GM23338 (cell line): Measurements from ENCODE around the gene MAP2K5.

ENCODE experiments used
- CREB1 ChIP-seq: fragments of 250-450 bp; sonication (Bioruptor Pico); IDR thresholded peaks from 2 replicates; pipeline ENCODE4 v1.5.0; 2020; ENCODE audit warnings: low read depth, mild to moderate bottlenecking, moderate library complexity
- CTCF ChIP-seq, 2 experiments: fragments of 200-600 bp in 1 of 2; sonication (generic) in 1 of 2; conservative IDR thresholded peaks; 2 replicates each; pipeline versions ENCODE4 v1.5.1 to v1.6.1; 2016 to 2017; ENCODE audit warnings: antibody characterized with exemption in 2 of 2, low read depth in 2 of 2, mild to moderate bottlenecking in 2 of 2, moderate library complexity in 1 of 2
- EZH2 ChIP-seq: fragments of 200-600 bp; sonication (generic); IDR thresholded peaks from one replicate; pipeline ENCODE4 v1.8.0; 2017; ENCODE audit warnings: antibody characterized with exemption, mild to moderate bottlenecking, low read depth; ENCODE audit not compliant: unreplicated experiment
- EZH2phosphoT487 ChIP-seq: fragments of 200-600 bp; sonication (generic); IDR thresholded peaks from one replicate; pipeline ENCODE4 v1.8.1; 2018; ENCODE audit warnings: antibody characterized with exemption; ENCODE audit not compliant: unreplicated experiment
- JUNB ChIP-seq: IDR thresholded peaks from one replicate; pipeline ENCODE4 v1.6.1; 2016; ENCODE audit warnings: antibody characterized with exemption; ENCODE audit not compliant: unreplicated experiment
- POLR2AphosphoS5 ChIP-seq: IDR thresholded peaks from 2 replicates; pipeline ENCODE4 v1.6.1; 2016; ENCODE audit warnings: antibody characterized with exemption, low read depth
- ZNF331 ChIP-seq: fragments of 250-450 bp; sonication (Bioruptor Pico); IDR thresholded peaks from 2 replicates; pipeline ENCODE4 v1.5.0; 2020; ENCODE audit warnings: low read depth, mild to moderate bottlenecking, moderate library complexity
- TF ChIP-seq, protein P1 (sequence below): fragments of 250-450 bp; sonication (Bioruptor Pico); IDR thresholded peaks from 2 replicates; pipeline ENCODE4 v1.5.0; 2020; ENCODE audit warnings: mild to moderate bottlenecking, moderate library complexity
- TF ChIP-seq, protein P2 (sequence below): IDR thresholded peaks from one replicate; pipeline ENCODE4 v1.6.1; 2018; ENCODE audit warnings: antibody characterized with exemption; ENCODE audit not compliant: unreplicated experiment
- TF ChIP-seq, protein P3 (sequence below): IDR thresholded peaks from 2 replicates; pipeline ENCODE4 v1.6.1; 2016; ENCODE audit warnings: antibody characterized with exemption

DNA sequence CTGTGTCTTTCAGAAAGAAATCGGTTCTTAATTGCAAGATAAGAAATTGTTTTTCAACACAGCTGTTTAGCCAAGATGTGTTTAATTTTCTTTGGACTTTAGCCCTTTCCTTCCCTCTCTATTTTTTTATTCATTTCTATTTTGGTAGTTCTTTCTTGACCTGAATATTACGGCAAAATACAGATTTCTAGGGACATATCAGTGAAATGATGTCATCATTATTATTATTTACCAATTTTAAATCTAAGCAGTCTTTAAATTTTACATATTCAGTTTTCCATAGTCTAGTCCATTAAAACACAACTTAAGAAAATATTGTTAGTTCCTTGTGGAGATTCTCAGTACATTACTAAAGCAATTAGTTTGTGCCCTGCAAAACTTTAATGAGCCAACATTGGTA is 104.3 kb downstream of the MAP2K5 start:
- TF ChIP-seq CTCF (conservative IDR thresholded peaks at IDR 0.05; ENCODE audit: low read depth in 2 of 2), result no peak
- TF ChIP-seq EZH2, result no peak
- TF ChIP-seq, protein P1, sequence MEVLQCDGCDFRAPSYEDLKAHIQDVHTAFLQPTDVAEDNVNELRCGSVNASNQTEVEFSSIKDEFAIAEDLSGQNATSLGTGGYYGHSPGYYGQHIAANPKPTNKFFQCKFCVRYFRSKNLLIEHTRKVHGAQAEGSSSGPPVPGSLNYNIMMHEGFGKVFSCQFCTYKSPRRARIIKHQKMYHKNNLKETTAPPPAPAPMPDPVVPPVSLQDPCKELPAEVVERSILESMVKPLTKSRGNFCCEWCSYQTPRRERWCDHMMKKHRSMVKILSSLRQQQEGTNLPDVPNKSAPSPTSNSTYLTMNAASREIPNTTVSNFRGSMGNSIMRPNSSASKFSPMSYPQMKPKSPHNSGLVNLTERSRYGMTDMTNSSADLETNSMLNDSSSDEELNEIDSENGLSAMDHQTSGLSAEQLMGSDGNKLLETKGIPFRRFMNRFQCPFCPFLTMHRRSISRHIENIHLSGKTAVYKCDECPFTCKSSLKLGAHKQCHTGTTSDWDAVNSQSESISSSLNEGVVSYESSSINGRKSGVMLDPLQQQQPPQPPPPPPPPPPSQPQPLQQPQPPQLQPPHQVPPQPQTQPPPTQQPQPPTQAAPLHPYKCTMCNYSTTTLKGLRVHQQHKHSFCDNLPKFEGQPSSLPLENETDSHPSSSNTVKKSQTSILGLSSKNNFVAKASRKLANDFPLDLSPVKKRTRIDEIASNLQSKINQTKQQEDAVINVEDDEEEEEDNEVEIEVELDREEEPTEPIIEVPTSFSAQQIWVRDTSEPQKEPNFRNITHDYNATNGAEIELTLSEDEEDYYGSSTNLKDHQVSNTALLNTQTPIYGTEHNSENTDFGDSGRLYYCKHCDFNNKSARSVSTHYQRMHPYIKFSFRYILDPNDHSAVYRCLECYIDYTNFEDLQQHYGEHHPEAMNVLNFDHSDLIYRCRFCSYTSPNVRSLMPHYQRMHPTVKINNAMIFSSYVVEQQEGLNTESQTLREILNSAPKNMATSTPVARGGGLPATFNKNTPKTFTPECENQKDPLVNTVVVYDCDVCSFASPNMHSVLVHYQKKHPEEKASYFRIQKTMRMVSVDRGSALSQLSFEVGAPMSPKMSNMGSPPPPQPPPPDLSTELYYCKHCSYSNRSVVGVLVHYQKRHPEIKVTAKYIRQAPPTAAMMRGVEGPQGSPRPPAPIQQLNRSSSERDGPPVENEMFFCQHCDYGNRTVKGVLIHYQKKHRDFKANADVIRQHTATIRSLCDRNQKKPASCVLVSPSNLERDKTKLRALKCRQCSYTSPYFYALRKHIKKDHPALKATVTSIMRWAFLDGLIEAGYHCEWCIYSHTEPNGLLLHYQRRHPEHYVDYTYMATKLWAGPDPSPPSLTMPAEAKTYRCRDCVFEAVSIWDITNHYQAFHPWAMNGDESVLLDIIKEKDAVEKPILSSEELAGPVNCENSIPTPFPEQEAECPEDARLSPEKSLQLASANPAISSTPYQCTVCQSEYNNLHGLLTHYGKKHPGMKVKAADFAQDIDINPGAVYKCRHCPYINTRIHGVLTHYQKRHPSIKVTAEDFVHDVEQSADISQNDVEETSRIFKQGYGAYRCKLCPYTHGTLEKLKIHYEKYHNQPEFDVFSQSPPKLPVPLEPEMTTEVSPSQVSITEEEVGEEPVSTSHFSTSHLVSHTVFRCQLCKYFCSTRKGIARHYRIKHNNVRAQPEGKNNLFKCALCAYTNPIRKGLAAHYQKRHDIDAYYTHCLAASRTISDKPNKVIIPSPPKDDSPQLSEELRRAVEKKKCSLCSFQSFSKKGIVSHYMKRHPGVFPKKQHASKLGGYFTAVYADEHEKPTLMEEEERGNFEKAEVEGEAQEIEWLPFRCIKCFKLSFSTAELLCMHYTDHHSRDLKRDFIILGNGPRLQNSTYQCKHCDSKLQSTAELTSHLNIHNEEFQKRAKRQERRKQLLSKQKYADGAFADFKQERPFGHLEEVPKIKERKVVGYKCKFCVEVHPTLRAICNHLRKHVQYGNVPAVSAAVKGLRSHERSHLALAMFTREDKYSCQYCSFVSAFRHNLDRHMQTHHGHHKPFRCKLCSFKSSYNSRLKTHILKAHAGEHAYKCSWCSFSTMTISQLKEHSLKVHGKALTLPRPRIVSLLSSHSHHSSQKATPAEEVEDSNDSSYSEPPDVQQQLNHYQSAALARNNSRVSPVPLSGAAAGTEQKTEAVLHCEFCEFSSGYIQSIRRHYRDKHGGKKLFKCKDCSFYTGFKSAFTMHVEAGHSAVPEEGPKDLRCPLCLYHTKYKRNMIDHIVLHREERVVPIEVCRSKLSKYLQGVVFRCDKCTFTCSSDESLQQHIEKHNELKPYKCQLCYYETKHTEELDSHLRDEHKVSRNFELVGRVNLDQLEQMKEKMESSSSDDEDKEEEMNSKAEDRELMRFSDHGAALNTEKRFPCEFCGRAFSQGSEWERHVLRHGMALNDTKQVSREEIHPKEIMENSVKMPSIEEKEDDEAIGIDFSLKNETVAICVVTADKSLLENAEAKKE (CRISPR knock-in tag), result no peak
- no peak for TF ChIP-seq POLR2AphosphoS5
- no peak for TF ChIP-seq EZH2phosphoT487
- TF ChIP-seq CREB1 (CRISPR knock-in tag), result no peak
- TF ChIP-seq, protein P2, sequence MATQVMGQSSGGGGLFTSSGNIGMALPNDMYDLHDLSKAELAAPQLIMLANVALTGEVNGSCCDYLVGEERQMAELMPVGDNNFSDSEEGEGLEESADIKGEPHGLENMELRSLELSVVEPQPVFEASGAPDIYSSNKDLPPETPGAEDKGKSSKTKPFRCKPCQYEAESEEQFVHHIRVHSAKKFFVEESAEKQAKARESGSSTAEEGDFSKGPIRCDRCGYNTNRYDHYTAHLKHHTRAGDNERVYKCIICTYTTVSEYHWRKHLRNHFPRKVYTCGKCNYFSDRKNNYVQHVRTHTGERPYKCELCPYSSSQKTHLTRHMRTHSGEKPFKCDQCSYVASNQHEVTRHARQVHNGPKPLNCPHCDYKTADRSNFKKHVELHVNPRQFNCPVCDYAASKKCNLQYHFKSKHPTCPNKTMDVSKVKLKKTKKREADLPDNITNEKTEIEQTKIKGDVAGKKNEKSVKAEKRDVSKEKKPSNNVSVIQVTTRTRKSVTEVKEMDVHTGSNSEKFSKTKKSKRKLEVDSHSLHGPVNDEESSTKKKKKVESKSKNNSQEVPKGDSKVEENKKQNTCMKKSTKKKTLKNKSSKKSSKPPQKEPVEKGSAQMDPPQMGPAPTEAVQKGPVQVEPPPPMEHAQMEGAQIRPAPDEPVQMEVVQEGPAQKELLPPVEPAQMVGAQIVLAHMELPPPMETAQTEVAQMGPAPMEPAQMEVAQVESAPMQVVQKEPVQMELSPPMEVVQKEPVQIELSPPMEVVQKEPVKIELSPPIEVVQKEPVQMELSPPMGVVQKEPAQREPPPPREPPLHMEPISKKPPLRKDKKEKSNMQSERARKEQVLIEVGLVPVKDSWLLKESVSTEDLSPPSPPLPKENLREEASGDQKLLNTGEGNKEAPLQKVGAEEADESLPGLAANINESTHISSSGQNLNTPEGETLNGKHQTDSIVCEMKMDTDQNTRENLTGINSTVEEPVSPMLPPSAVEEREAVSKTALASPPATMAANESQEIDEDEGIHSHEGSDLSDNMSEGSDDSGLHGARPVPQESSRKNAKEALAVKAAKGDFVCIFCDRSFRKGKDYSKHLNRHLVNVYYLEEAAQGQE, result no peak
- no peak for TF ChIP-seq ZNF331
- TF ChIP-seq JUNB, result no peak
- TF ChIP-seq, protein P3, sequence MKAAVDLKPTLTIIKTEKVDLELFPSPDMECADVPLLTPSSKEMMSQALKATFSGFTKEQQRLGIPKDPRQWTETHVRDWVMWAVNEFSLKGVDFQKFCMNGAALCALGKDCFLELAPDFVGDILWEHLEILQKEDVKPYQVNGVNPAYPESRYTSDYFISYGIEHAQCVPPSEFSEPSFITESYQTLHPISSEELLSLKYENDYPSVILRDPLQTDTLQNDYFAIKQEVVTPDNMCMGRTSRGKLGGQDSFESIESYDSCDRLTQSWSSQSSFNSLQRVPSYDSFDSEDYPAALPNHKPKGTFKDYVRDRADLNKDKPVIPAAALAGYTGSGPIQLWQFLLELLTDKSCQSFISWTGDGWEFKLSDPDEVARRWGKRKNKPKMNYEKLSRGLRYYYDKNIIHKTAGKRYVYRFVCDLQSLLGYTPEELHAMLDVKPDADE, result no peak
